ENCODE results near the gene ARMC7.
"Not testable (repeated sequence)": the region's sequence is repeated elsewhere in the genome, so short reads cannot be mapped to it uniquely, and the experiment has no call there.

ARMC7 gene

GRCh38 chr17:75160211-75160610 is 50.4 kb downstream of the ARMC7 start:
- ATAC-seq (replicated peaks; ENCODE audit: extremely low read depth, poor library complexity, severe bottlenecking): no peak
- no peak overlapping the region for H3K4me3 Mint-ChIP-seq
- H3K27me3 Mint-ChIP-seq: no peaks in the 10 kb centered on the region
- H3K36me3 Mint-ChIP-seq (ENCODE audit: insufficient read depth): peaks cover 10% of the 10 kb centered on the region
- H3K27ac Mint-ChIP-seq (ENCODE audit: low read depth): no peak overlapping the region
- DNase-seq (ENCODE audit: low spot score in 2 of 2): no peak
- H3K9me3 Mint-ChIP-seq: no peaks in the 10 kb centered on the region
- no peaks in the 10 kb centered on the region for H3K4me1 Mint-ChIP-seq

DNA sequence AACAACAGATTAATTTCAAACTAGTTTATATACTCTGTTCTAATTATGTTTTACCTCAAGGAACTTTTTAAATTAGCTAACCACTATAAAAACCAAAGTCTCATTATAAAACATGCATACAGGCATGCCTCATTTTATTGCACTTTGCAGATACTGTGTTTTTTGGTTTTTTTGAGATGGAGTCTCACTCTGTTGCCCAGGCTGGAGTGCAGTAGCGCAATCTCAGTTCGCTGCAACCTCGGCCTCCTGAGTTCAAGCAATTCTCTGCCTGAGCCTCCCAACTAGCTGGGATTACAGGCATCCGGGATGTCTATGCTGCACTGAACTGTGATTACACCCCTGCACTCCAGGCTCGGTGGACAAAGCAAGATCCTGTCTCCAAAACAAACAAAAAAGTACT is 53.3 kb downstream of the ARMC7 start:
- Mint-ChIP-seq H3K4me1 (no peaks in the 10 kb centered on the region), H3K9me3 (no peaks in the 10 kb centered on the region), H3K27ac (ENCODE audit: low read depth) (no peak overlapping the region), H3K36me3 (ENCODE audit: insufficient read depth) (peaks cover 32% of the 10 kb centered on the region), H3K4me3 (no peak overlapping the region), H3K27me3 (no peaks in the 10 kb centered on the region)
- ATAC-seq (replicated peaks; ENCODE audit: extremely low read depth, poor library complexity, severe bottlenecking) (no peak), DNase-seq (ENCODE audit: low spot score in 2 of 2) (no peak)

DNA sequence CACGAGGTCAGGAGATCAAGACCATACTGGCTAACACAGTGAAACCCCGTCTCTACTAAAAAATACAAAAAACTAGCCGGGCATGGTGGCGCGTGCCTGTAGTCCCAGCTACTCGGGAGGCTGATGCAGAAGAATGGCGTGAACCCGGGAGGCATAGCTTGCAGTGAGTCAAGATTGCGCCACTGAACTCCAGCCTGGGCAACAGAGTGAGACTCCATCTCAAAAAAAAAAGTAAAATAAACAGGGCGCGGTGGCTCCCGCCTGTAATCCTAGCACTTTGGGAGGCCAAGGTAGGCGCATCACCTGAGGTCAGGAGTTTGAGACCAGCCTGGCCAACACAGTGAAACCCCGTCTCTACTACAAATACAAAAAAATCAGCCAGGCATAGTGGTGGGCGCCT is 54.8 kb downstream of the ARMC7 start:
- not testable (repeated sequence) for H3K27ac Mint-ChIP-seq (ENCODE audit: low read depth); H3K4me1 Mint-ChIP-seq; H3K27me3 Mint-ChIP-seq; DNase-seq (ENCODE audit: low spot score in 2 of 2); H3K9me3 Mint-ChIP-seq; H3K4me3 Mint-ChIP-seq; ATAC-seq (replicated peaks; ENCODE audit: extremely low read depth, poor library complexity, severe bottlenecking)
- peaks cover 45% of the 10 kb centered on the region for H3K36me3 Mint-ChIP-seq (ENCODE audit: insufficient read depth)

GRCh38 chr17:75168998-75169397 is 59.2 kb downstream of the ARMC7 start:
- Mint-ChIP-seq H3K4me3 (no peak overlapping the region), H3K27me3 (no peaks in the 10 kb centered on the region), H3K9me3 (no peaks in the 10 kb centered on the region), H3K36me3 (ENCODE audit: insufficient read depth) (peaks cover 71% of the 10 kb centered on the region), H3K4me1 (no peaks in the 10 kb centered on the region), H3K27ac (ENCODE audit: low read depth) (no peak overlapping the region)
- ATAC-seq (replicated peaks; ENCODE audit: extremely low read depth, poor library complexity, severe bottlenecking) (no peak), DNase-seq (ENCODE audit: low spot score in 2 of 2) (no peak)

DNA sequence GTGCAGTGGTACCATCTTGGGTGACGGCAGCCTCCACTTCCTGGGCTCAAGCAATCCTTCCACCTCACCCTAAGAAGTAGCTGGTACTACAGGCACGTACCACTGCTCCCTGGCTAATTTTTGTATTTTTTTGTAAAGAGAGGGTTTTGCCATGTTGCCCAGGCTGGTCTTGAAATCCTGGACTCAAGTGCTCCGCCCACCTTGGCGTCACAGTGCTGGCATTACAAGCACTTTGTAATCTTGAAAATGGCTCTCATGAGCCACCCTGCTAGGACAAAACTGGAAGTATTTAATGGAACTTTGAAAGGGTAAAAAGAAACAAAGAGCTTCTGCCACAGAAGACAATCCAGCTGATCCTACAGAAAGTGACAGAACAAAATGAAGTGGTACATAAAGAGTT is 63.8 kb downstream of the ARMC7 start:
- ATAC-seq (replicated peaks; ENCODE audit: extremely low read depth, poor library complexity, severe bottlenecking): no peak
- peaks cover 73% of the 10 kb centered on the region for H3K36me3 Mint-ChIP-seq (ENCODE audit: insufficient read depth)
- H3K4me3 Mint-ChIP-seq: no peak overlapping the region
- no peak for DNase-seq (ENCODE audit: low spot score in 2 of 2)
- peaks cover 5% of the 10 kb centered on the region for H3K4me1 Mint-ChIP-seq
- no peak overlapping the region for H3K27ac Mint-ChIP-seq (ENCODE audit: low read depth)
- H3K9me3 Mint-ChIP-seq: no peaks in the 10 kb centered on the region
- H3K27me3 Mint-ChIP-seq: no peaks in the 10 kb centered on the region

- DNase-seq (ENCODE audit: low spot score in 2 of 2): no peak
- ATAC-seq (replicated peaks; ENCODE audit: extremely low read depth, poor library complexity, severe bottlenecking): no peak
- no peak overlapping the region for H3K27ac Mint-ChIP-seq (ENCODE audit: low read depth)
- H3K4me1 Mint-ChIP-seq: peaks cover 5% of the 10 kb centered on the region
- H3K27me3 Mint-ChIP-seq: no peaks in the 10 kb centered on the region
- no peaks in the 10 kb centered on the region for H3K9me3 Mint-ChIP-seq
- no peak overlapping the region for H3K4me3 Mint-ChIP-seq
- peaks cover 72% of the 10 kb centered on the region for H3K36me3 Mint-ChIP-seq (ENCODE audit: insufficient read depth)
These were observed 65.2 kb downstream of the ARMC7 start for GRCh38 chr17:75174996-75175395.

- H3K36me3 Mint-ChIP-seq (ENCODE audit: insufficient read depth): peaks cover 71% of the 10 kb centered on the region
- no peak overlapping the region for H3K27ac Mint-ChIP-seq (ENCODE audit: low read depth)
These were observed 66.9 kb downstream of the ARMC7 start for GRCh38 chr17:75176625-75177024.

DNA sequence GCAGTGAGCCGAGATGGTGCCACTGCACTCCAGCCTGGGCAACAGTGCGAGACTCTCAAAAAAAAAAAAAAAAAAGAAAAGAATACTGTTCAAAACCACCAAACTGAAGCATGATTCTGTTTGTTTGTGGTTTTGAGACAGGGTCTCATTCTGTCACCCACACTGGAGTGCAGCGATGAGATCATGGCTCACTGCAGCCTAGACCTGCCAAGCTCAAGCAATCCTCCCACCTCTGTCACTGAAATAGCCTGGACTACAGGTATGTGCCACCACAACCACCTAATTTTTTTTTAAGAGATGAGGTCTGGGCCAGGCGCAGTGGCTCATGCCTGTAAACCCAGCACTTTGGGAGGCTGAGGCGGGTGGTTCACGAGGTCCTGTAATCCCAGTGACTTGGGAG is 68.7 kb downstream of the ARMC7 start:
- DNase-seq (ENCODE audit: low spot score in 2 of 2) (no peak), ATAC-seq (replicated peaks; ENCODE audit: extremely low read depth, poor library complexity, severe bottlenecking) (no peak)
- Mint-ChIP-seq H3K36me3 (ENCODE audit: insufficient read depth) (peaks cover 72% of the 10 kb centered on the region), H3K27ac (ENCODE audit: low read depth) (no peak overlapping the region), H3K4me1 (peaks cover 19% of the 10 kb centered on the region), H3K27me3 (no peaks in the 10 kb centered on the region), H3K4me3 (no peak overlapping the region), H3K9me3 (no peaks in the 10 kb centered on the region)

More at GRCh38 chr17:75176625-75177024, 66.9 kb downstream of the ARMC7 start:
- Mint-ChIP-seq H3K4me3 (no peak overlapping the region), H3K9me3 (no peaks in the 10 kb centered on the region), H3K27me3 (no peaks in the 10 kb centered on the region), H3K4me1 (peaks cover 12% of the 10 kb centered on the region)
- no peak for DNase-seq (ENCODE audit: low spot score in 2 of 2)
- ATAC-seq (replicated peaks; ENCODE audit: extremely low read depth, poor library complexity, severe bottlenecking): no peak

Data from central memory CD8-positive, alpha-beta T cell (primary cell).